ENCODE data around the gene FADS6.
"Not testable (repeated sequence)": the region's sequence is repeated elsewhere in the genome, so short reads cannot be mapped to it uniquely, and the experiment has no call there.

GRCh38 chr17:74870028-74870427 lies 23.4 kb downstream of the FADS6 start:
- not testable (repeated sequence) for TF ChIP-seq CTCF, POLR2AphosphoS5 (IDR thresholded peaks at IDR 0.05)
